Neural cell (in vitro differentiated cells): ENCODE measurements around the gene DCPS.

Source experiments
- CTCF ChIP-seq: fragments of 450-650 bp; IDR thresholded peaks from 2 replicates; pipeline ENCODE4 v1.5.1; 2014; ENCODE audit warnings: antibody characterized with exemption, mild to moderate bottlenecking, moderate library complexity; ENCODE audit not compliant: poor library complexity, severe bottlenecking
- EP300 ChIP-seq: fragments of 450-650 bp; conservative IDR thresholded peaks from 2 replicates; pipeline ENCODE4 v1.6.1; 2014; ENCODE audit warnings: antibody characterized with exemption, mild to moderate bottlenecking, moderate library complexity; ENCODE audit not compliant: poor library complexity, severe bottlenecking
- EZH2 ChIP-seq: fragments of 200-600, 300-800 bp; shearing (Covaris generic), sonication (generic); IDR thresholded peaks from 2 replicates; pipeline ENCODE4 v1.6.1; 2014; ENCODE audit warnings: antibody characterized with exemption, low read length, borderline replicate concordance, mild to moderate bottlenecking; ENCODE audit not compliant: insufficient read depth, poor library complexity, severe bottlenecking
- MXI1 ChIP-seq: fragments of 450-650 bp; conservative IDR thresholded peaks from 2 replicates; pipeline ENCODE4 v1.6.1; 2014; ENCODE audit warnings: antibody characterized with exemption, mild to moderate bottlenecking; ENCODE audit not compliant: poor library complexity, severe bottlenecking
- POLR2AphosphoS5 ChIP-seq: IDR thresholded peaks from 2 replicates; pipeline ENCODE4 v1.6.1; 2012
- RAD21 ChIP-seq: fragments of 450-650 bp; conservative IDR thresholded peaks from 2 replicates; pipeline ENCODE4 v1.6.1; 2014; ENCODE audit warnings: antibody characterized with exemption, mild to moderate bottlenecking, moderate library complexity
- REST ChIP-seq: IDR thresholded peaks from 2 replicates; pipeline ENCODE4 v1.6.1; 2012; ENCODE audit warnings: borderline replicate concordance
- SMC3 ChIP-seq: fragments of 450-650 bp; conservative IDR thresholded peaks from 2 replicates; pipeline ENCODE4 v1.6.1; 2014; ENCODE audit warnings: antibody characterized with exemption, mild to moderate bottlenecking, moderate library complexity; ENCODE audit not compliant: poor library complexity
- TAF1 ChIP-seq: IDR thresholded peaks from 2 replicates; pipeline ENCODE4 v1.6.1; 2012; ENCODE audit warnings: low read depth

- TF ChIP-seq POLR2AphosphoS5, result no peak
- TF ChIP-seq CTCF, result no peak
- TF ChIP-seq EZH2, result no peak
- TF ChIP-seq REST, result no peak
- no peak for TF ChIP-seq SMC3
- no peak for TF ChIP-seq EP300
- TF ChIP-seq MXI1, result no peak
- TF ChIP-seq RAD21, result no peak
- no peak for TF ChIP-seq TAF1
These were observed 56.2 kb downstream of the DCPS start for GRCh38 chr11:126360049-126360446.
